Measurements from ENCODE around the gene ITPRID2. TPM values are rescaled to one million over a fixed set of nuclear protein-coding genes. Genes with fewer than 3 reads are reported as not detected.

Gene ITPRID2
- total RNA-seq, 1 experiment from 2014 or later: 419 TPM

GRCh38 chr2:181861379-181861778, 30.2 kb upstream of the ITPRID2 start:
- Histone ChIP-seq H3K4me1 (replicated peaks; ENCODE audit: insufficient read depth) (peaks cover 8% of the 10 kb centered on the region; the same call in 1 of the 2 replicates), H3K4me3 (no peak overlapping the region), H3K9me2 (ENCODE audit: insufficient read depth) (no peaks in the 10 kb centered on the region), H3F3A (ENCODE audit: insufficient read depth, low read depth) (no peaks in the 10 kb centered on the region), H3K4me2 (no peak overlapping the region), H3K27me3 (ENCODE audit: insufficient read depth, low read depth) (no peaks in the 10 kb centered on the region), H4K20me1 (ENCODE audit: insufficient read depth) (no peaks in the 10 kb centered on the region), H3K36me3 (ENCODE audit: low read depth) (no peaks in the 10 kb centered on the region), H2AFZ (peak overlapping the region; percentile 56; the same call in 1 of the 2 replicates), H3K79me2 (ENCODE audit: low read depth) (no peaks in the 10 kb centered on the region), H3K9me3 (ENCODE audit: insufficient read depth, low read depth) (no peaks in the 10 kb centered on the region), H3K27ac (no peak overlapping the region)
- BruUV-seq (replicated peaks): no TSS peak
- intact Hi-C loops (cut with micrococcal nuclease; ENCODE audit: unreplicated experiment): no loop called here
- ChIA-PET POLR2A (ENCODE audit: unreplicated experiment) (interaction anchor here (0.6 kb wide), 1 partner anchor 1972 kb away, joined by 6 read pairs; no protein-coding TSS in a partner anchor), CTCF (interaction anchor here (0.5 kb wide), 1 partner anchor 31 kb away, joined by 7 read pairs; no protein-coding TSS in a partner anchor)
- TF ChIP-seq EZH2 (IDR thresholded peaks at IDR 0.05; ENCODE audit: low read depth): no peak
- no peak for TF ChIP-seq CTCF (conservative IDR thresholded peaks at IDR 0.05)
- no peak for DNase-seq

- ChIA-PET POLR2A (ENCODE audit: unreplicated experiment) (no interaction called here), CTCF (no interaction called here)
- Histone ChIP-seq H3K9me3 (ENCODE audit: insufficient read depth, low read depth) (no peaks in the 10 kb centered on the region), H3K9me2 (ENCODE audit: insufficient read depth) (no peaks in the 10 kb centered on the region), H3K4me3 (no peak overlapping the region), H3K4me1 (replicated peaks; ENCODE audit: insufficient read depth) (peaks cover 2% of the 10 kb centered on the region; the same call in 1 of the 2 replicates), H3K36me3 (ENCODE audit: low read depth) (no peaks in the 10 kb centered on the region), H3K27ac (no peak overlapping the region), H2AFZ (peak overlapping the region; percentile 10; the same call in 1 of the 2 replicates), H3K4me2 (no peak overlapping the region), H3K79me2 (ENCODE audit: low read depth) (no peaks in the 10 kb centered on the region), H4K20me1 (ENCODE audit: insufficient read depth) (no peaks in the 10 kb centered on the region), H3K27me3 (ENCODE audit: insufficient read depth, low read depth) (no peaks in the 10 kb centered on the region), H3F3A (ENCODE audit: insufficient read depth, low read depth) (no peaks in the 10 kb centered on the region)
- BruUV-seq (replicated peaks): no TSS peak
- TF ChIP-seq EZH2 (IDR thresholded peaks at IDR 0.05; ENCODE audit: low read depth): no peak
- no peak for TF ChIP-seq CTCF (conservative IDR thresholded peaks at IDR 0.05)
- DNase-seq: no peak
- intact Hi-C loops (cut with micrococcal nuclease; ENCODE audit: unreplicated experiment): no loop called here
Measured at GRCh38 chr2:181862583-181863281, 28.8 kb upstream of the ITPRID2 start.

GRCh38 chr2:181872178-181872577, 19.4 kb upstream of the ITPRID2 start:
- Histone ChIP-seq H3K79me2 (ENCODE audit: low read depth) (no peaks in the 10 kb centered on the region), H3K4me1 (replicated peaks; ENCODE audit: insufficient read depth) (peaks cover 12% of the 10 kb centered on the region), H3K4me2 (no peak overlapping the region), H3K9me2 (ENCODE audit: insufficient read depth) (no peaks in the 10 kb centered on the region), H3F3A (ENCODE audit: insufficient read depth, low read depth) (peaks cover 8% of the 10 kb centered on the region; the same call in 1 of the 2 replicates), H3K36me3 (ENCODE audit: low read depth) (no peaks in the 10 kb centered on the region), H2AFZ (0 out of 2 replicates have a peak overlapping the region, but pooled peaks have one; percentile 3), H3K27me3 (ENCODE audit: insufficient read depth, low read depth) (no peaks in the 10 kb centered on the region), H3K4me3 (no peak overlapping the region), H3K9me3 (ENCODE audit: insufficient read depth, low read depth) (no peaks in the 10 kb centered on the region), H4K20me1 (ENCODE audit: insufficient read depth) (no peaks in the 10 kb centered on the region), H3K27ac (no peak overlapping the region)
- BruUV-seq (replicated peaks): no TSS peak
- intact Hi-C loops (cut with micrococcal nuclease; ENCODE audit: unreplicated experiment): no loop called here
- TF ChIP-seq EZH2 (IDR thresholded peaks at IDR 0.05; ENCODE audit: low read depth): no peak
- TF ChIP-seq CTCF (conservative IDR thresholded peaks at IDR 0.05): no peak
- no peak for DNase-seq
- ChIA-PET CTCF (no interaction called here), POLR2A (ENCODE audit: unreplicated experiment) (no interaction called here)

Data from PC-9 (cell line).